Coronary artery (tissue), 2 donors: ENCODE data around the gene CAB39L.
A peak's percentile ranks its signal among the peaks of the same experiment; 100 is the strongest.

Source experiments
- DNase-seq: peaks from one replicate; pipeline ENCODE4 v3.0.0-alpha.2; 2017; ENCODE audit warnings: low spot score
- H3K27ac ChIP-seq, 2 donors: fragments of 200-600 bp; sonication (generic); one replicate each; pipeline ENCODE4 v1.5.1; 2016 to 2019
- H3K4me3 ChIP-seq: fragments of 200-600 bp; sonication (generic); 2 replicates; pipeline ENCODE4 v1.5.1; 2016; ENCODE audit warnings: mild to moderate bottlenecking, moderate library complexity
- CTCF ChIP-seq: fragments of 200-600 bp; sonication (generic); IDR thresholded peaks from one replicate; pipeline ENCODE4 v1.5.1; 2019; ENCODE audit warnings: antibody characterized with exemption

The CAB39L gene

GRCh38 chr13:49326222-49326917, 117.5 kb downstream of the CAB39L start:
- no peak for DNase-seq
- Histone ChIP-seq H3K27ac (peak overlapping the region; percentile 65 to 78), H3K4me3 (peak overlapping the region; percentile 16)
- TF ChIP-seq CTCF, result no peak

- Histone ChIP-seq H3K27ac (no peak overlapping the region), H3K4me3 (no peak overlapping the region)
- DNase-seq, result no peak
- TF ChIP-seq CTCF, result no peak
These were observed 120.5 kb downstream of the CAB39L start for GRCh38 chr13:49323344-49323743.

- Histone ChIP-seq H3K4me3 (no peak overlapping the region), H3K27ac (no peak overlapping the region)
- DNase-seq, result no peak
- TF ChIP-seq CTCF, result no peak
These were observed 121.2 kb downstream of the CAB39L start for GRCh38 chr13:49322702-49323101.

GRCh38 chr13:49320975-49321374, 122.9 kb downstream of the CAB39L start:
- Histone ChIP-seq H3K4me3 (no peak overlapping the region), H3K27ac (peak overlapping the region in 1 of 2 donors; percentile 58)
- no peak for TF ChIP-seq CTCF
- DNase-seq, result no peak

GRCh38 chr13:49319951-49320350, 123.9 kb downstream of the CAB39L start:
- TF ChIP-seq CTCF, result no peak
- Histone ChIP-seq H3K27ac (peak overlapping the region; percentile 8 to 58), H3K4me3 (no peak overlapping the region)
- no peak for DNase-seq

- H3K4me3 ChIP-seq, result no peak overlapping the region
- peak overlapping the region; percentile 8 to 60 for H3K27ac ChIP-seq
- no peak for DNase-seq
- no peak for TF ChIP-seq CTCF
These were observed 124.3 kb downstream of the CAB39L start for GRCh38 chr13:49319551-49319950.

- H3K27ac ChIP-seq, result no peak overlapping the region
- TF ChIP-seq CTCF, result no peak
- no peak overlapping the region for H3K4me3 ChIP-seq
- DNase-seq, result no peak
These were observed 127.9 kb downstream of the CAB39L start for GRCh38 chr13:49315756-49316482.
